ENCODE results near the gene ITSN1.
A peak's percentile ranks its signal among the peaks of the same experiment; 100 is the strongest.
"Not testable (repeated sequence)": the region's sequence is repeated elsewhere in the genome, so short reads cannot be mapped to it uniquely, and the experiment has no call there.

Gene ITSN1

GRCh38 chr21:33931052-33931798, 288.9 kb downstream of the ITSN1 start:
- DNase-seq (ENCODE audit: low spot score) = not testable (repeated sequence)

GRCh38 chr21:33931799-33932390, 289.6 kb downstream of the ITSN1 start:
- DNase-seq (ENCODE audit: low spot score) = no peak

GRCh38 chr21:33932731-33933130, 290.4 kb downstream of the ITSN1 start:
- DNase-seq (ENCODE audit: low spot score) = no peak

DNA sequence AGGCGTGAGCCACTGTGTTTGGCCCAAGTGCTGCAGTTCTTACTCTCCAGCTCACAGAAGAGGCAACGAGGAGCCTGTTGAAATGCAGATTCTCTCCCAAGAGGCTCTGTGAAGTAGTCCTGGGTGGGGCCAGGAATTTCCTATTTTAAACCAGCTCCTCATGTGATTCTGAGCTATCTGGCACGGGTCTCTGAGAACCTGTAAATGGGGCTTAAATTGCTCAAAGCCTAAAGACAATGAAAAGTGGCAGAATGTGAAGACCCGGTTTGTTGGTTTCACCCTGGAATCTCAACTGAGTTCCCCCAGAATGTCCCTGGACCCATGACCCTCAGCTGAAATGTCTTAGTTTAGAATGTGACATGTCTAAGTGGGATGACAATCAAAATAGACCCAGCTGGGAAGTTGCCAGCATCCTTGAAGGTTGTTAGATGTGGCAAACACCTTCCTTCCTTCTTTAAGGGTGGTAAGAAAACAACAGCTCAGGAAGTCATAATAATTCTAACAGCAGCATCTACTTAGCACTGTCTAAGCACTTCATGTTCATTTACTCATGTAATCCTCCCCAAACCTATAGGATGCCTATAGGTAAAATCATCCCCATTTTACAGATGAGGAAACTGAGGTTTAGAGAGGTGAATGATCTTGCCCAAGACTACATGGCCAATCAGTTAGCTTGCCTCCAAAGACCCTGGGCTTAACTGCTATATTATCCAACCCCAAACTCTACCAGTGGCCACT, 294.2 kb downstream of the ITSN1 start:
- no peak for DNase-seq (ENCODE audit: low spot score)

DNA sequence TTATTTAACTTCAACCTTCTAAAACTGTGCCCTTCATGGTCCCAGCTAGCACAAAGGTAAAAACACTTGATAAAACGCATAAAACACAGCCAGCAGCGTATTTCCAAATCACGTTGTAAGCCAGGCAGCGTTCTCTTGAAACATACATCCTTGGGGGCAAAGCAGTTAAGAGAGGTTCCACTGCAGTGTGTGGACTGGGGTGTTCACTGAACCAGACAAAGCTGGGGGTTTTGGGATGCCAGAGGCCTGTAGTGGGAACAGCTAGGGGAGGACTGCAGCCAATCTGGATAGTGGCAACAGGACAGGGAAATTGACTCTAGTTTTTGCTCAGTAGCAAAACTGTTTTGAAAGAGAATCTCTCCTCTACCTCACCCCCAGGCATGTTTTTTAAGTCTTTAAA, 294.8 kb downstream of the ITSN1 start:
- DNase-seq (ENCODE audit: low spot score) = no peak

GRCh38 chr21:33937931-33938339, 295.6 kb downstream of the ITSN1 start:
- DNase-seq (ENCODE audit: low spot score) = no peak

- DNase-seq (ENCODE audit: low spot score) = no peak
Observed at GRCh38 chr21:33938381-33938780, 296.1 kb downstream of the ITSN1 start.

DNA sequence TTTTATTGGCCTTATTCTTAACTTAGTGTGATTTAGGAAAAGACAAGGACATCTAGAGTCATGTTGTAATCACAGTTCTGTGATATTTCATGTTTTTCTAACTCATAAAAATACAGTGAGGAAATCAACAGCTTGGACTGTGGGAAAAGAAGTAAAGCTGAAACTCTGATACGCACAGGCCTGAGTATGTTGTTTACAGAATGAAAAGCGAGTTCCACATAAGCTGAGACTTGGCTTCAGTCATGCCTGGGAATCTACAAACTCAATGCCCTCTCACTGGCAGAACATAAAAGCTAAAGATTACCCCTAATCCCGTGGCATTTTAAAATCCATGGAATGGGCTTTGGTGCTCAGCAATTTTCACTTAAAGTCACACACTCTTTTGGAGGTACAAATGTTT, 296.9 kb downstream of the ITSN1 start:
- DNase-seq (ENCODE audit: low spot score) = no peak

- DNase-seq (ENCODE audit: low spot score) = no peak
Observed at GRCh38 chr21:33940164-33940880, 298.0 kb downstream of the ITSN1 start.

DNA sequence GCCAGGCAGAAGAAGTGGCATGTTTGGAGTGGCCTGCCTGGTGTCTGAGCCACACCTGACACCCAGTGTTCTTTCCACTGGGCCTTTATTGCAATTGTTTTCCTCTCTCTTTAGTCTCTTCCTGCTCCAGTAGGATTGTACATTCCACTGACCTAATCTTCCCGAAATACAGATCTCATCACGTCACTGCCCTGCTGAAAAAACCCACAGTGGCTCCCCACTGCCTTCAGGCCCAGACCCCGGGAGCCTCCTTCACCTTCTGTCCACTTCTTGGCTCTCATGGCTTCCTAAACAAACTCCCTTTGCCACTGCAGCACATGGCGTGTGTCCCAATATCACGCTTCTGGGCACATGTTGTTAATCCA, 298.6 kb downstream of the ITSN1 start:
- DNase-seq (ENCODE audit: low spot score) = peak; percentile 39

DNA sequence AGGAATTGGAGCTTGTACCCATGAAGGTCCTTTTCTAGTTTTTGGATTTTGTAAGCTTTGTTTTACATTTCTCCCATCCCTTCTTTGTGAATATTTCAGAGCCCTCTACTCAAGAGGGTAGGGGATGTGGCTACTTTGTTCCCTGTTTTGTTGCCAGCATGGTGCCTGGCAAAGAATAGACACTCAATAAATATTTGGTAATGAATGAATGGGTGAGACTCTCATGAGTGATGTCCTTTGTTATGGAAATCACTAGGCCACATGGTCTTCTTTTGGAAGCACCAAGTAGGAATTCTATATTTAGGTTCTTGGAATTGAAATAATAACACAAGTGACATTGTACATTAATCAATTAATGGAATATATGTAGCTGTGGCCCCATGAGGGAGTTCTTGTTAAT, 300.1 kb downstream of the ITSN1 start:
- no peak for DNase-seq (ENCODE audit: low spot score)

- DNase-seq (ENCODE audit: low spot score) = no peak
Observed at GRCh38 chr21:33943293-33943692, 301.0 kb downstream of the ITSN1 start.

GRCh38 chr21:33944185-33944763, 302.0 kb downstream of the ITSN1 start:
- no peak for DNase-seq (ENCODE audit: low spot score)

- no peak for DNase-seq (ENCODE audit: low spot score)
Observed at GRCh38 chr21:33945652-33946270, 303.5 kb downstream of the ITSN1 start.

DNA sequence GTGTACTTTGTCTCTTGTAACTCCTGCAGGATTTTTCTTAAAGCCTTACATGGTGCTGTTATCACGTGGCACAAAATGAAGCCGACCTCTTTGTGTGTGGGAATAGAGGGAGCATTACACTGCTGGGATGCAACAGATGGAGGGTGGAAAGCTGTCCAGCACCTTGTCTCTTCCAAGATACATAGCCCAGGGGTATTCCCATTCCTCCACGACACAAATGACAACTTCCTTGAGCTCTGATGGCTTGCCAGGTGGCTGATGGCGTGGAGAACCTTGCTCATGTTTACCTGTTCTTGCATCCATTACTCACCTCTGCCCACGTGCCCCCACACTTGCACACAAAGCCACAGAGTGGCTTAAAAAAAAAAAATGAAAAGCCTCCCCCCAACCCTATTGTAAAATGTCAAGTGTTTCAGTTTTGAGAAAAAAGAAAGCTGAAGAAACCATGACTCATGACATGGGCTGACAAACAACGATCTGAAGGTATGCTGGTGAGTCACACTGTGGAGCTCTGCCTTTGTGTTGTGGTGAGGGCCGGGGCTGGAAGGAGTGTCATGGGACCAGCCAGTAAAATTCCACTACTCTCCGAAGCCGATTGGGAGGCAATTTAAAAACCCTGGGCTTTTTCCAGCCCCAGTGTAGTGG, 305.3 kb downstream of the ITSN1 start:
- DNase-seq (ENCODE audit: low spot score) = peak; percentile 99

- DNase-seq (ENCODE audit: low spot score) = peak; percentile 85
Observed at GRCh38 chr21:33948096-33948950, 306.0 kb downstream of the ITSN1 start.

GRCh38 chr21:33948951-33949444, 306.7 kb downstream of the ITSN1 start:
- no peak for DNase-seq (ENCODE audit: low spot score)

Data from kidney tubule cell (primary cell).